OCI-LY7 (cell line): ENCODE results near the gene POP4. TPM values are rescaled to one million over a fixed set of nuclear protein-coding genes. Genes with fewer than 3 reads are reported as not detected.

Experiments
- BruUV-seq: library from RNA; stranded (reverse); fragments of 400-500 nt; replicated peaks from 2 replicates; lab custom pipeline; 2021; lab: Mats Ljungman, UMichigan
- CTCF ChIA-PET: fragments of 300-600 bp; sonication (Branson Sonifier 250); formaldehyde crosslinking; loops from one replicate; lab custom pipeline; 2022; ENCODE audit warnings: antibody characterized with exemption; ENCODE audit not compliant: unreplicated experiment; lab: Charles Lee
- POLR2A ChIA-PET: fragments of 300-600 bp; sonication (Branson Sonifier 250); formaldehyde crosslinking; loops from one replicate; lab custom pipeline; 2022; ENCODE audit warnings: antibody characterized with exemption; lab: Charles Lee
- DNase-seq: peaks from one replicate; pipeline ENCODE4 v3.0.0-alpha.2; 2015; ENCODE audit warnings: low spot score
- H2AFZ ChIP-seq: fragments of 200-600 bp; sonication (generic), shearing (Covaris generic); 2 replicates; pipeline ENCODE4 v1.6.1; 2014; ENCODE audit warnings: mild to moderate bottlenecking, antibody characterized with exemption, low read length, moderate library complexity
- H3K27ac ChIP-seq: fragments of 200-600 bp; sonication (generic); 2 replicates; pipeline ENCODE4 v1.5.1; 2014; ENCODE audit warnings: mixed run types, low read depth, mild to moderate bottlenecking, moderate library complexity, low read length, inconsistent platforms; ENCODE audit not compliant: poor library complexity, severe bottlenecking
- H3K36me3 ChIP-seq: fragments of 200-600 bp; sonication (generic); 2 replicates; pipeline ENCODE4 v1.6.1; 2014; ENCODE audit warnings: mild to moderate bottlenecking, antibody characterized with exemption, low read length, moderate library complexity, mixed read lengths; ENCODE audit not compliant: insufficient read depth
- H3K4me1 ChIP-seq: fragments of 200-600 bp; sonication (generic); 2 replicates; pipeline ENCODE4 v1.5.1; 2014; ENCODE audit warnings: mild to moderate bottlenecking, low read length; ENCODE audit not compliant: insufficient read depth, poor library complexity, severe bottlenecking
- H3K4me2 ChIP-seq: fragments of 200-600 bp; sonication (generic); 2 replicates; pipeline ENCODE4 v1.6.1; 2014; ENCODE audit warnings: mild to moderate bottlenecking, low read length
- H3K4me3 ChIP-seq: fragments of 200-600 bp; sonication (generic); 2 replicates; pipeline ENCODE4 v1.5.1; 2014; ENCODE audit warnings: mild to moderate bottlenecking, low read depth, low read length; ENCODE audit not compliant: poor library complexity, severe bottlenecking
- H3K79me2 ChIP-seq: fragments of 200-600 bp; sonication (generic); 2 replicates; pipeline ENCODE4 v1.6.1; 2016; ENCODE audit warnings: low read depth, mild to moderate bottlenecking, low read length, moderate library complexity, mixed read lengths; ENCODE audit not compliant: insufficient read depth
- H3K9me2 ChIP-seq: fragments of 200-600 bp; sonication (generic); 2 replicates; pipeline ENCODE4 v1.6.1; 2016; ENCODE audit warnings: mild to moderate bottlenecking, low read length, mixed read lengths; ENCODE audit not compliant: insufficient read depth
- H3K9me3 ChIP-seq: fragments of 200-600 bp; sonication (generic); 2 replicates; pipeline ENCODE4 v1.6.1; 2014; ENCODE audit warnings: mild to moderate bottlenecking, mixed run types, low read length, mixed read lengths
- H4K20me1 ChIP-seq: fragments of 200-600 bp; sonication (generic); 2 replicates; pipeline ENCODE4 v1.6.1; 2014; ENCODE audit warnings: mild to moderate bottlenecking, antibody characterized with exemption, low read length, moderate library complexity, mixed read lengths; ENCODE audit not compliant: insufficient read depth
- EZH2phosphoT487 ChIP-seq: fragments of 200-600 bp; sonication (generic); IDR thresholded peaks from 2 replicates; pipeline ENCODE4 v1.6.1; 2018; ENCODE audit warnings: low read depth, borderline replicate concordance, mild to moderate bottlenecking, mixed run types, antibody characterized with exemption, low read length, moderate library complexity, mixed read lengths
- intact Hi-C: fragments of 100-400 bp; cut with micrococcal nuclease; formaldehyde crosslinking; loops from one replicate; pipeline ENCODE4 v1.10.0; 2022; ENCODE audit not compliant: unreplicated experiment
- total RNA-seq, 2 experiments: library from RNA; depleted of rRNA in 1 of 2; stranded (reverse); fragments of >200 nt in 1 of 2; shearing (Covaris generic) in 1 of 2; gene quantifications; 2 replicates each; pipeline ENCODE4 v1.2.3, GENCODE V29; 2014 to 2022
- TF ChIP-seq, protein P1 (sequence below): fragments of 200-600 bp; sonication (generic); conservative IDR thresholded peaks from 2 replicates; pipeline ENCODE4 v1.5.1; 2014; ENCODE audit warnings: mild to moderate bottlenecking, antibody characterized with exemption, low read length, moderate library complexity, mixed read lengths

The POP4 gene
- total RNA-seq, 2 experiments from 2014 or later: 83.5 to 105 TPM

- Histone ChIP-seq H3K9me3 (no peaks in the 10 kb centered on the region), H3K4me2 (no peak overlapping the region), H2AFZ (no peak overlapping the region), H3K79me2 (no peaks in the 10 kb centered on the region), H3K36me3 (no peaks in the 10 kb centered on the region), H3K4me3 (no peak overlapping the region), H4K20me1 (no peaks in the 10 kb centered on the region), H3K27ac (no peak overlapping the region), H3K4me1 (no peaks in the 10 kb centered on the region), H3K9me2 (no peaks in the 10 kb centered on the region)
- BruUV-seq: no TSS peak
- ChIA-PET CTCF (no interaction called here), POLR2A (no interaction called here)
- no peak for DNase-seq
- intact Hi-C loops: no loop called here
- no peak for TF ChIP-seq EZH2phosphoT487
- TF ChIP-seq, protein P1, sequence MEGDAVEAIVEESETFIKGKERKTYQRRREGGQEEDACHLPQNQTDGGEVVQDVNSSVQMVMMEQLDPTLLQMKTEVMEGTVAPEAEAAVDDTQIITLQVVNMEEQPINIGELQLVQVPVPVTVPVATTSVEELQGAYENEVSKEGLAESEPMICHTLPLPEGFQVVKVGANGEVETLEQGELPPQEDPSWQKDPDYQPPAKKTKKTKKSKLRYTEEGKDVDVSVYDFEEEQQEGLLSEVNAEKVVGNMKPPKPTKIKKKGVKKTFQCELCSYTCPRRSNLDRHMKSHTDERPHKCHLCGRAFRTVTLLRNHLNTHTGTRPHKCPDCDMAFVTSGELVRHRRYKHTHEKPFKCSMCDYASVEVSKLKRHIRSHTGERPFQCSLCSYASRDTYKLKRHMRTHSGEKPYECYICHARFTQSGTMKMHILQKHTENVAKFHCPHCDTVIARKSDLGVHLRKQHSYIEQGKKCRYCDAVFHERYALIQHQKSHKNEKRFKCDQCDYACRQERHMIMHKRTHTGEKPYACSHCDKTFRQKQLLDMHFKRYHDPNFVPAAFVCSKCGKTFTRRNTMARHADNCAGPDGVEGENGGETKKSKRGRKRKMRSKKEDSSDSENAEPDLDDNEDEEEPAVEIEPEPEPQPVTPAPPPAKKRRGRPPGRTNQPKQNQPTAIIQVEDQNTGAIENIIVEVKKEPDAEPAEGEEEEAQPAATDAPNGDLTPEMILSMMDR: no peak
Observed at GRCh38 chr19:29562299-29563297, 43.5 kb upstream of the POP4 start.

DNA sequence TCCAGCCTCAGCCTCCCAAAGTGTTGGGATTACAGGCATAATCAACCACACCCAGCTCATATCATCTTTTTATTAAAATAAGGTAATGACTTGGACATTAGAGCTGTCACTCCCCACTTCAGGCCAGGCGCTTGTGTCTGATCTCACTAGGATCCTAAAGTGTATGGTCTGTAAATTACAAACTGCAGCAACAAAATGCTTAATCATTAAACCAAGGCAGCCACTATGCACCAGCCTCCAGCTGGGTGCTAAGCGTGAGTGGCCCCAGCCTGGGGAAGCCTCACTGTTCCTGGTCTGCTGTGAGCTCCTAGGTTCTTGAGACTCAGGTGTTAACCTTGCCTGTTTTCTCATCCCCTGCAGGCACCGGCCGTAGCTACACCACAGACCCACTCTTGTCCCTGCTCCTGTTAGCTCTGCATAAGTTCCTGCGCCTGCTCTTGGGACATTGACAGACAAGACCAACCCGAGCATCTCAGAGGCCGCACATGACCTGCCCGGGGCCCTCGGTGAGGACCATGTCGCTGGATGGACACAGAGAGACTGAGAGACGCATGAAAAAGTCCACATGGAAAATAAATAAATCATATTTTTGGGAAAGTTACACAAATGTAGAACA, 42.5 kb upstream of the POP4 start:
- H3K79me2 ChIP-seq: no peaks in the 10 kb centered on the region
- H3K9me3 ChIP-seq: no peaks in the 10 kb centered on the region
- intact Hi-C loops: no loop called here
- no peak overlapping the region for H2AFZ ChIP-seq
- DNase-seq: no peak
- H3K36me3 ChIP-seq: no peaks in the 10 kb centered on the region
- no peak overlapping the region for H3K27ac ChIP-seq
- no peaks in the 10 kb centered on the region for H3K9me2 ChIP-seq
- ChIA-PET POLR2A (no interaction called here), CTCF (no interaction called here)
- no peak overlapping the region for H3K4me3 ChIP-seq
- BruUV-seq: no TSS peak
- H3K4me2 ChIP-seq: no peak overlapping the region
- TF ChIP-seq, protein P1: no peak
- H3K4me1 ChIP-seq: no peaks in the 10 kb centered on the region
- no peaks in the 10 kb centered on the region for H4K20me1 ChIP-seq
